ENCODE measurements around the gene SNAP47.

Gene SNAP47

DNA sequence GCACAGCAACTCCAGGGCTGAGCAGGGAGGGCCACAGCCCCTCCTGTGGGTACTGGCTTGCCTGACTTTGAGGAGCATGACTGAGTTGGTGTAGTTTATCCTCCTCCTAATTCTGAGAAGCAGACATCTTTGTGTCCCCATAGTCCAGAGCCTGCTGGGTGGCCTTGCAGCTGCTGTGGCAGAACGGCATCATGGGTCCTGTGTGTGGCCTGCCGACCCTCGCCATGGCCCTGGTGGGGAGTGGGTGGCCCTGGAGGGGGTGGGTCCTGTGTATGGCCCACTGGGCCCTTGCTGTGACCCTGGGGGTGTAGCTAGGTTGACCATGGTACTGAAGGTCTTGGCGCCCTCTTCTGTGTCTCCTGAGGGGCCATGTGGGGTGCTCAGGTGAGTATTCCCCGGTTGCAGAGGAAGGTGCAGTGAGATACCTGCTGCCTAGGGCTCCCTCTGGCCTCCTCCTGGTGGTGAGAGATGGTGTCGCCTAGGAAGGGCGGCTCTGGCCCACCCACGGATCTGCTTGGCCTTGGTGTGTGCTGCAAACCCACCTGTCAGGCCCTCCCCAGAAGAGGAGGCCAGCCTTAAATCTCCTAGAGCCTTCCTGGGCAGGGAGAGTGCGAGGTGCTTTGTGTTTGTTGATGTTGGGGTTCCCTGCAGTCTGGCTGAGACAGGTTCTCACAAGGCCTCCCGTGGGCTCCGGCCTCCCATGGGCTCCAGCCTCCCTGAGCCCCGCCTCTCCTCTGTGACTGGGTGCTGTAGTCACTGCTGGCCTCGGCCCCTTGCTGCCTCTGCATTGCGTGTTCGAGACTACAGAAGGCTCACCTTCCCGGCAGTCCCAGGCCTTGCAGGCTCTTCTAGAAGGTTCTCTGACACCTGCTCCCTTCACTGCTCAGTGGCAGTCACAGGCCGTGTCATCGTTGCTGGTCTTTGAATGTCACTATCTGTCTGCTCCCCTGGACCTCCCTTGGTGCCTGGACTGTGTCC lies 7.8 kb downstream of the SNAP47 start:
- no peaks in the 10 kb centered on the region for H3K9me3 ChIP-seq (ENCODE audit: control insufficient read depth, insufficient read depth, low read length)
- no peaks in the 10 kb centered on the region for H3K4me1 ChIP-seq (ENCODE audit: control insufficient read depth, low read length)
- TF ChIP-seq, protein P1, sequence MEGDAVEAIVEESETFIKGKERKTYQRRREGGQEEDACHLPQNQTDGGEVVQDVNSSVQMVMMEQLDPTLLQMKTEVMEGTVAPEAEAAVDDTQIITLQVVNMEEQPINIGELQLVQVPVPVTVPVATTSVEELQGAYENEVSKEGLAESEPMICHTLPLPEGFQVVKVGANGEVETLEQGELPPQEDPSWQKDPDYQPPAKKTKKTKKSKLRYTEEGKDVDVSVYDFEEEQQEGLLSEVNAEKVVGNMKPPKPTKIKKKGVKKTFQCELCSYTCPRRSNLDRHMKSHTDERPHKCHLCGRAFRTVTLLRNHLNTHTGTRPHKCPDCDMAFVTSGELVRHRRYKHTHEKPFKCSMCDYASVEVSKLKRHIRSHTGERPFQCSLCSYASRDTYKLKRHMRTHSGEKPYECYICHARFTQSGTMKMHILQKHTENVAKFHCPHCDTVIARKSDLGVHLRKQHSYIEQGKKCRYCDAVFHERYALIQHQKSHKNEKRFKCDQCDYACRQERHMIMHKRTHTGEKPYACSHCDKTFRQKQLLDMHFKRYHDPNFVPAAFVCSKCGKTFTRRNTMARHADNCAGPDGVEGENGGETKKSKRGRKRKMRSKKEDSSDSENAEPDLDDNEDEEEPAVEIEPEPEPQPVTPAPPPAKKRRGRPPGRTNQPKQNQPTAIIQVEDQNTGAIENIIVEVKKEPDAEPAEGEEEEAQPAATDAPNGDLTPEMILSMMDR (IDR thresholded peaks at IDR 0.05; ENCODE audit: low read depth, low read length, poor library complexity, severe bottlenecking), result no peak
- TF ChIP-seq EZH2phosphoT487 (IDR thresholded peaks at IDR 0.05; ENCODE audit: borderline replicate concordance, low read length), result no peak
- H3K4me2 ChIP-seq (ENCODE audit: low read length), result no peak overlapping the region
- no peaks in the 10 kb centered on the region for H3K9me2 ChIP-seq (replicated peaks; ENCODE audit: control insufficient read depth, low read length)
- H3K4me3 ChIP-seq (ENCODE audit: low read length), result no peak overlapping the region
- no peaks in the 10 kb centered on the region for H3F3A ChIP-seq (ENCODE audit: control insufficient read depth, insufficient read depth)
- peaks cover 67% of the 10 kb centered on the region for H3K79me2 ChIP-seq (ENCODE audit: control insufficient read depth, low read length)
- H3K27ac ChIP-seq (ENCODE audit: low read depth, low read length), result no peak overlapping the region
- peaks cover 10% of the 10 kb centered on the region; the same call in 1 of the 2 replicates for H4K20me1 ChIP-seq (ENCODE audit: control insufficient read depth, insufficient read depth, low read depth, low read length)
- H3K36me3 ChIP-seq (ENCODE audit: control insufficient read depth, low read length), result no peaks in the 10 kb centered on the region
- no peaks in the 10 kb centered on the region for H3K27me3 ChIP-seq (ENCODE audit: control insufficient read depth, low read length)

DNA sequence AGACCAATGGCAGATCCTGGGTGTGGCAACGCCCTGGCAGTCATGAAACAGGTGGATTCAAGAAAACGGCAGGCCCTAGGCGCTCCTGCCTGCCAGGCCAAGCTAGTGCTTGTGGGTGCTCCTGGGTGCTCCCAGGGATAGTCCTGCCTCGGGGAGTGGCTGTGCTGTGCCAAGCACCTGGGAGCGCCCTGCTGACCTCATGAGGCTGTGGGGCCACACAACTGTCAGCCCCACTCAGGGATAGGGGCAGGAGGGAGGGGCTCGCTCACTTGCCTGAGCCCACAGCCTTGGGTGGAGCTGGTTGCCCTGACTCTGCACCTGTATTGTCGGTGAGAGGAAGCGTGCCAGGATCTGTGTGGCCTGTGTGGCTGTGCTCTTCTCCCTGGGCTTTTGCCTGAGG lies 9.4 kb downstream of the SNAP47 start:
- Histone ChIP-seq H3K27ac (ENCODE audit: low read depth, low read length) (no peak overlapping the region), H3K4me1 (ENCODE audit: control insufficient read depth, low read length) (no peaks in the 10 kb centered on the region), H3K79me2 (ENCODE audit: control insufficient read depth, low read length) (peaks cover 60% of the 10 kb centered on the region), H3K4me3 (ENCODE audit: low read length) (no peak overlapping the region), H3K36me3 (ENCODE audit: control insufficient read depth, low read length) (no peaks in the 10 kb centered on the region; the same call in 1 of the 2 replicates), H3F3A (ENCODE audit: control insufficient read depth, insufficient read depth) (no peaks in the 10 kb centered on the region), H3K9me2 (replicated peaks; ENCODE audit: control insufficient read depth, low read length) (no peaks in the 10 kb centered on the region), H3K27me3 (ENCODE audit: control insufficient read depth, low read length) (no peaks in the 10 kb centered on the region), H3K4me2 (ENCODE audit: low read length) (no peak overlapping the region), H4K20me1 (ENCODE audit: control insufficient read depth, insufficient read depth, low read depth, low read length) (0 out of 2 replicates have a peak, but pooled peaks cover 4% of the 10 kb centered on the region), H3K9me3 (ENCODE audit: control insufficient read depth, insufficient read depth, low read length) (no peaks in the 10 kb centered on the region)
- TF ChIP-seq EZH2phosphoT487 (IDR thresholded peaks at IDR 0.05; ENCODE audit: borderline replicate concordance, low read length), result no peak
- TF ChIP-seq, protein P1 (IDR thresholded peaks at IDR 0.05; ENCODE audit: low read depth, low read length, poor library complexity, severe bottlenecking), result no peak

DNA sequence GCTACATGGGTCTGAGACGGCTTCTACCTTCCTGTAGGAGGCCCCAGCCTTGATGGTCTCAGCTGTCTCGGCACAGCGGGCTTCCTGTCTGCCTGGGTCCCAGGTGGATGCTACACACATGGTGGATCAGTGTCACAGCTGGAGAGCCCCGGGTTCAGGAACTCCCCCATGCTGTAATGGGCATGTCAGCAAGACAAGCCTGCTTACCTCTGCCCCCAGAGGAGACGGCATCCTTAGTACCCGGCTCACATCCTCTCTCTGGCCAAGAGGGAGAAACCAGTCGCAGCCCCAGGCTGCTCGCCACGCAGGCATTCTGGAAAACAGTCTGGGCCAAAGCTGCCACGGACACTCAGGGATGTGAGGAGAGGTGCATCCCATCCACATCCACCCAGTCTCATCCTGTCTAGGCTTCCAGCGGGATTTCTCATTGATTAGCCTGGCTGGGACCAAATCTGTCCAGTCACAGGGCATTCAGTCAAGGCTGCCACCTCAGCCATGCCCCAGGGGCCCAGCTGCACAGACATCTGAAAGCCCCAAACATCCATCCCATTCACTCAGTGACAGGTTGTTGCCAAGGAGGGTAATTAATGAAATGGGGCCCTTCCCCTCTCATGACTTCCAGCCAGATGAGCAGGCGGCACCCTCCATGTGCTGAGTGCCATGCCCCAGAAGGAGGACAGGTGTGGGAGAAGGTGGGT lies 10.5 kb downstream of the SNAP47 start:
- no peak overlapping the region for H3K27ac ChIP-seq (ENCODE audit: low read depth, low read length)
- 0 out of 2 replicates have a peak, but pooled peaks cover 4% of the 10 kb centered on the region for H4K20me1 ChIP-seq (ENCODE audit: control insufficient read depth, insufficient read depth, low read depth, low read length)
- peaks cover 60% of the 10 kb centered on the region for H3K79me2 ChIP-seq (ENCODE audit: control insufficient read depth, low read length)

More for the DNA sequence above, 10.5 kb downstream of the SNAP47 start:
- H3K9me3 ChIP-seq (ENCODE audit: control insufficient read depth, insufficient read depth, low read length), result no peaks in the 10 kb centered on the region
- H3K4me3 ChIP-seq (ENCODE audit: low read length), result no peak overlapping the region
- TF ChIP-seq, protein P1 (IDR thresholded peaks at IDR 0.05; ENCODE audit: low read depth, low read length, poor library complexity, severe bottlenecking), result no peak
- TF ChIP-seq EZH2phosphoT487 (IDR thresholded peaks at IDR 0.05; ENCODE audit: borderline replicate concordance, low read length), result no peak
- no peaks in the 10 kb centered on the region for H3K9me2 ChIP-seq (replicated peaks; ENCODE audit: control insufficient read depth, low read length)
- no peak overlapping the region for H3K4me2 ChIP-seq (ENCODE audit: low read length)
- no peaks in the 10 kb centered on the region; the same call in 1 of the 2 replicates for H3K36me3 ChIP-seq (ENCODE audit: control insufficient read depth, low read length)
- no peaks in the 10 kb centered on the region for H3F3A ChIP-seq (ENCODE audit: control insufficient read depth, insufficient read depth)
- H3K4me1 ChIP-seq (ENCODE audit: control insufficient read depth, low read length), result no peaks in the 10 kb centered on the region
- H3K27me3 ChIP-seq (ENCODE audit: control insufficient read depth, low read length), result no peaks in the 10 kb centered on the region
